WI38 (cell line): ENCODE measurements around the gene OCA2.

Experiments
- H3K4me3 ChIP-seq: 2 replicates; pipeline ENCODE4 v1.5.1; 2011; ENCODE audit warnings: low read depth, mild to moderate bottlenecking, control low read depth, low read length
- CTCF ChIP-seq: IDR thresholded peaks from 2 replicates; pipeline ENCODE4 v1.5.1; 2012; ENCODE audit warnings: low read depth, mild to moderate bottlenecking, control low read depth, low read length

Gene OCA2

GRCh38 chr15:27743638-27744037, 355.5 kb downstream of the OCA2 start:
- no peak overlapping the region for H3K4me3 ChIP-seq
- TF ChIP-seq CTCF: no peak

GRCh38 chr15:27742751-27743477, 356.2 kb downstream of the OCA2 start:
- TF ChIP-seq CTCF: no peak
- H3K4me3 ChIP-seq: no peak overlapping the region

GRCh38 chr15:27741226-27741860, 357.8 kb downstream of the OCA2 start:
- H3K4me3 ChIP-seq: no peak overlapping the region
- no peak for TF ChIP-seq CTCF

GRCh38 chr15:27734785-27735495, 364.2 kb downstream of the OCA2 start:
- no peak for TF ChIP-seq CTCF
- H3K4me3 ChIP-seq: no peak overlapping the region

- TF ChIP-seq CTCF: no peak
- no peak overlapping the region for H3K4me3 ChIP-seq
These were observed 367.3 kb downstream of the OCA2 start for GRCh38 chr15:27731776-27732175.

GRCh38 chr15:27730868-27731267, 368.2 kb downstream of the OCA2 start:
- no peak for TF ChIP-seq CTCF

GRCh38 chr15:27725731-27726130, 373.4 kb downstream of the OCA2 start:
- no peak overlapping the region for H3K4me3 ChIP-seq
- TF ChIP-seq CTCF: no peak

More at GRCh38 chr15:27730868-27731267, 368.2 kb downstream of the OCA2 start:
- H3K4me3 ChIP-seq: no peak overlapping the region
